ENCODE data around the gene HSF5. TPM values are rescaled to one million over a fixed set of nuclear protein-coding genes. Genes with fewer than 3 reads are reported as not detected.

HSF5 gene
- total and polyA plus RNA-seq, 2 of the 13 experiments (the other 11 are each of a cell fraction or from before 2014, with no cell fraction given) = not detected

- peak; percentile 57; the same call in 1 of the 2 replicates for TF ChIP-seq USF2 (IDR thresholded peaks at IDR 0.05; ENCODE audit: low read depth, low read length)
- TF ChIP-seq USF2 (CRISPR knock-in tag; IDR thresholded peaks at IDR 0.05; ENCODE audit: borderline replicate concordance) = peak; percentile 57; the same call in 1 of the 2 replicates
- no peak for TF ChIP-seq ZNF784 (CRISPR knock-in tag; IDR thresholded peaks at IDR 0.05; ENCODE audit: borderline replicate concordance)
- TF ChIP-seq ELF3 (CRISPR knock-in tag; IDR thresholded peaks at IDR 0.05) = no peak
- no peak for TF ChIP-seq ZBTB49 (CRISPR knock-in tag; IDR thresholded peaks at IDR 0.05; ENCODE audit: borderline replicate concordance)
- no peak for TF ChIP-seq IKZF4 (CRISPR knock-in tag; IDR thresholded peaks at IDR 0.05; ENCODE audit: borderline replicate concordance, low read depth, not compliant biosample characterization)
- no peak for TF ChIP-seq TBX3 (IDR thresholded peaks at IDR 0.05; ENCODE audit: borderline replicate concordance)
Measured at GRCh38 chr17:58414596-58414997, 73.6 kb downstream of the HSF5 start (continued).

All from HepG2 (cell line).